SU-DHL-6 (cell line): ENCODE measurements around the gene BMP4.

Experiments
- EZH2phosphoT487 ChIP-seq: fragments of 200-600 bp; sonication (generic), shearing (Covaris generic); conservative IDR thresholded peaks from 2 replicates; pipeline ENCODE4 v1.6.1; 2018; ENCODE audit warnings: mild to moderate bottlenecking, antibody characterized with exemption, low read length, moderate library complexity, mixed read lengths
- TF ChIP-seq, protein P1 (sequence below): fragments of 200-600 bp; sonication (generic); IDR thresholded peaks from one replicate; pipeline ENCODE4 v1.5.1; 2017; ENCODE audit warnings: antibody characterized with exemption, mild to moderate bottlenecking, low read length, moderate library complexity; ENCODE audit not compliant: insufficient read depth, poor library complexity, severe bottlenecking

DNA sequence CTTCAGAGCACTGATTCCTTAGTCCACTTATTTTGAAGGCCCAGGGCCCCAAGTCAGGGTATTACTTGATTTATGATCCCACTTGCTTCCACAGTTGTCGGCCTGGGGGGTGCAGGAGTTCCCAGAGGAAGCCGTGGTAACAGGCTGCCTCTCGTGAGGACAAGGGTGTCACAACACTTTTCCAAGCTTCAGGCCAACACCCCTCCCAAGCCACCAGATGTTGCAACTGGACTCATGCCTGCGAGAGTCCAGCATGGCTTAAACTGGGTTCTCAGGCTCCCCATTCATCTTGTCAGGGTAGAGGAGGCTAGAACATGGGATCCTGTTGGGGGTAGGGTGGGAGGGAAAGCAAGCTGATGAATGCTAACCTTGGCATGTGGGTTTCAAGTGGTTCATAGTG lies 56.1 kb downstream of the BMP4 start:
- TF ChIP-seq, protein P1, sequence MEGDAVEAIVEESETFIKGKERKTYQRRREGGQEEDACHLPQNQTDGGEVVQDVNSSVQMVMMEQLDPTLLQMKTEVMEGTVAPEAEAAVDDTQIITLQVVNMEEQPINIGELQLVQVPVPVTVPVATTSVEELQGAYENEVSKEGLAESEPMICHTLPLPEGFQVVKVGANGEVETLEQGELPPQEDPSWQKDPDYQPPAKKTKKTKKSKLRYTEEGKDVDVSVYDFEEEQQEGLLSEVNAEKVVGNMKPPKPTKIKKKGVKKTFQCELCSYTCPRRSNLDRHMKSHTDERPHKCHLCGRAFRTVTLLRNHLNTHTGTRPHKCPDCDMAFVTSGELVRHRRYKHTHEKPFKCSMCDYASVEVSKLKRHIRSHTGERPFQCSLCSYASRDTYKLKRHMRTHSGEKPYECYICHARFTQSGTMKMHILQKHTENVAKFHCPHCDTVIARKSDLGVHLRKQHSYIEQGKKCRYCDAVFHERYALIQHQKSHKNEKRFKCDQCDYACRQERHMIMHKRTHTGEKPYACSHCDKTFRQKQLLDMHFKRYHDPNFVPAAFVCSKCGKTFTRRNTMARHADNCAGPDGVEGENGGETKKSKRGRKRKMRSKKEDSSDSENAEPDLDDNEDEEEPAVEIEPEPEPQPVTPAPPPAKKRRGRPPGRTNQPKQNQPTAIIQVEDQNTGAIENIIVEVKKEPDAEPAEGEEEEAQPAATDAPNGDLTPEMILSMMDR = no peak
- no peak for TF ChIP-seq EZH2phosphoT487
